BLaER1 treated with 17β-estradiol and CSF1 and Interleukin-3, amounts not matched to agents 10 nM and 100 nM (cell line): ENCODE results near the gene ZCCHC24.

Source experiments
- H3K27ac ChIP-seq, 11 experiments: shearing (Covaris generic); formaldehyde crosslinking; 2 replicates each; pipeline ENCODE4 v1.8.1; 2022
- H3K27me3 ChIP-seq, 11 experiments: shearing (Covaris generic); formaldehyde crosslinking; 2 replicates each; pipeline ENCODE4 v1.8.1; 2022
- H3K36me3 ChIP-seq, 11 experiments: shearing (Covaris generic); formaldehyde crosslinking; 2 replicates each; pipeline ENCODE4 v1.8.1; 2022
- H3K4me1 ChIP-seq, 10 experiments: shearing (Covaris generic); formaldehyde crosslinking; 2 replicates each; pipeline ENCODE4 v1.8.1; 2022
- H3K4me2 ChIP-seq, 11 experiments: shearing (Covaris generic); formaldehyde crosslinking; 2 replicates each; pipeline ENCODE4 v1.8.1; 2022
- H3K4me3 ChIP-seq, 10 experiments: shearing (Covaris generic); formaldehyde crosslinking; 2 replicates each; pipeline ENCODE4 v1.8.1; 2022
- H3K9ac ChIP-seq, 11 experiments: shearing (Covaris generic); formaldehyde crosslinking; 2 replicates each; pipeline ENCODE4 v1.8.1; 2022
- H3K9me3 ChIP-seq, 11 experiments: shearing (Covaris generic); formaldehyde crosslinking; replicated peaks in 1 of 11; 2 replicates each; pipeline ENCODE4 v1.8.1; 2022
- H4K20me1 ChIP-seq, 11 experiments: shearing (Covaris generic); formaldehyde crosslinking; 2 replicates each; pipeline ENCODE4 v1.8.1; 2022
- Cebpa-rat ChIP-seq, 11 experiments: shearing (Covaris generic); IDR thresholded peaks; 2 replicates each; pipeline ENCODE4 v1.8.1; 2022

ZCCHC24 gene

GRCh38 chr10:79475877-79476276, 30.5 kb upstream of the ZCCHC24 start:
- Histone ChIP-seq H3K27me3 (no peaks in the 10 kb centered on the region), H3K9me3 (0 out of 22 replicates have a peak, but pooled peaks cover 0 to 3% (median 0%) of the 10 kb centered on the region in 11 experiments), H4K20me1 (no peaks in the 10 kb centered on the region), H3K4me3 (no peak overlapping the region), H3K4me1 (peaks cover 16 to 39% (median 27%) of the 10 kb centered on the region in 10 experiments), H3K9ac (no peak overlapping the region), H3K4me2 (peak overlapping the region in 1 of 11 experiments; percentile 13; a peak in 2 of 22 replicates), H3K27ac (peak overlapping the region in 2 of 11 experiments; percentile 15 to 17; a peak in 3 of 22 replicates), H3K36me3 (no peaks in the 10 kb centered on the region)
- TF ChIP-seq Cebpa-rat (IDR thresholded peaks at IDR 0.05), result no peak

DNA sequence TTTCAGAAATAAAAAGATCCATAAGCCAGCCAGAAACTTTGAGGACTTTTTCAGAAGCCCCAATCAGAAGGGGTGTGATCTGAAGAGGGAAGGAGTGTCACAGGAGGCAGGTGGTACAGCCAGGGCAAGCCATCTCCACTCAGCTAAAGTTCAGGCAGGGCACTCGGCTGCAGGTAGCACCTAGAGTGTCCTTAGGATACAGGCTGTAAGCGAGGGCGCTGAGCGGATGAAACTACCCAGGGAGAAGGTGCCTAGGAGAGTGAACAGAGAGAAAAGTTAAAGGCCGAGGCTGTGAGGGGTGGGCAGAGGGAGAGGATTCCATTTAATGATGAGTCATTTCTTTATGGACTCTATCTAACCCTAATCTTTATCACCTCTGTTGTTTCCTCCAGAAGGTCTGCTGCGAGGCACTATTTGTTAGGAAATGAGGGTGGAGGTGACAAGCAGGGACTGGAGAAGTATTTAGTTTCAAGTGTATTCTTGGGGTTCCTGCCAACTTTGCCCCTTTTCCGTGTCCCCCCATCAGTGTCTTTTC, 29.8 kb upstream of the ZCCHC24 start:
- Histone ChIP-seq H3K36me3 (no peaks in the 10 kb centered on the region), H3K27me3 (no peaks in the 10 kb centered on the region), H3K27ac (peak overlapping the region in 2 of 11 experiments; percentile 17 to 23; a peak in 4 of 22 replicates), H3K9ac (no peak overlapping the region), H3K9me3 (0 out of 22 replicates have a peak, but pooled peaks cover 0 to 3% (median 0%) of the 10 kb centered on the region in 11 experiments), H3K4me2 (peak overlapping the region in 3 of 11 experiments; percentile 1 to 13 (median 1); a peak in 4 of 22 replicates), H3K4me3 (no peak overlapping the region), H3K4me1 (peaks cover 16 to 39% (median 27%) of the 10 kb centered on the region in 10 experiments), H4K20me1 (no peaks in the 10 kb centered on the region)
- no peak for TF ChIP-seq Cebpa-rat (IDR thresholded peaks at IDR 0.05)

- no peaks in the 10 kb centered on the region for H3K36me3 ChIP-seq
- peak overlapping the region in 4 of 10 experiments; percentile 7 to 34 (median 10); a peak in 3 of 20 replicates for H3K4me3 ChIP-seq
- no peaks in the 10 kb centered on the region for H3K27me3 ChIP-seq
- peak overlapping the region in 9 of 11 experiments; percentile 50 to 89 (median 79); a peak in 18 of 22 replicates for H3K27ac ChIP-seq
- no peaks in the 10 kb centered on the region for H3K9me3 ChIP-seq
- peak overlapping the region in 8 of 11 experiments; percentile 39 to 78 (median 61); a peak in 13 of 22 replicates for H3K9ac ChIP-seq
- H4K20me1 ChIP-seq, result no peaks in the 10 kb centered on the region
- peaks cover 21 to 50% (median 34%) of the 10 kb centered on the region in 10 experiments for H3K4me1 ChIP-seq
- H3K4me2 ChIP-seq, result peak overlapping the region; percentile 35 to 90 (median 80)
- TF ChIP-seq Cebpa-rat (IDR thresholded peaks at IDR 0.05), result peak in 1 of 11 experiments; percentile 5; a peak in 1 of 22 replicates
Observed at GRCh38 chr10:79473496-79474095, 28.2 kb upstream of the ZCCHC24 start.

DNA sequence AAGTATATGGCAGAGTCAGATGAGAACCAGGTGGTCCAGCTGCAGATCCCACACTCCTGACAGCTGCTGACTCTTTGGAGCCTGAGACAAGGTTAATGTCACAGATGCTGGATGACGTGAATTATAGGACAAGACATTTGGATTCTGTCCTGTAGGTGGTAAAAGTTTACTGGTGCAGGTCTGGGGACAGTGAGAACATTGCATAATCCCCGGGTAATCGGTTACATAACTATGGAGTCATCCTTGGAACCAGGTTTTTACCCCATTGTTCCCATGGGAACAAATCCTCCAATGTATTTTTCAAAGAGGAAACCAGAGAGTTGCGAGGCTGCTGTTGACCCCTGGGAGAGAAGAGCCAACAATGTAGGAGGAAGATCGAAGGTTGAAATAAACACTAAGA, 27.5 kb upstream of the ZCCHC24 start:
- H4K20me1 ChIP-seq, result no peaks in the 10 kb centered on the region
- H3K4me2 ChIP-seq, result peak overlapping the region; percentile 35 to 90 (median 80)
- H3K9ac ChIP-seq, result peak overlapping the region in 8 of 11 experiments; percentile 39 to 78 (median 61); a peak in 13 of 22 replicates
- peak in 5 of 11 experiments; percentile 17 to 74 (median 36); a peak in 3 of 22 replicates for TF ChIP-seq Cebpa-rat (IDR thresholded peaks at IDR 0.05)
- peak overlapping the region in 9 of 11 experiments; percentile 50 to 89 (median 79); a peak in 19 of 22 replicates for H3K27ac ChIP-seq
- no peaks in the 10 kb centered on the region for H3K27me3 ChIP-seq
- H3K4me3 ChIP-seq, result peak overlapping the region in 3 of 10 experiments; percentile 8 to 34 (median 13); a peak in 3 of 20 replicates
- H3K4me1 ChIP-seq, result peaks cover 25 to 56% (median 39%) of the 10 kb centered on the region in 10 experiments
- H3K9me3 ChIP-seq, result no peaks in the 10 kb centered on the region
- no peaks in the 10 kb centered on the region for H3K36me3 ChIP-seq

GRCh38 chr10:79472449-79472848, 27.0 kb upstream of the ZCCHC24 start:
- Histone ChIP-seq H3K27me3 (no peaks in the 10 kb centered on the region), H3K9me3 (no peaks in the 10 kb centered on the region), H3K27ac (peak overlapping the region in 8 of 11 experiments; percentile 68 to 89 (median 82); a peak in 16 of 22 replicates), H3K9ac (peak overlapping the region in 4 of 11 experiments; percentile 54 to 78 (median 74); a peak in 3 of 22 replicates), H3K4me3 (no peak overlapping the region), H4K20me1 (no peaks in the 10 kb centered on the region), H3K36me3 (no peaks in the 10 kb centered on the region), H3K4me1 (peaks cover 30 to 61% (median 44%) of the 10 kb centered on the region in 10 experiments), H3K4me2 (peak overlapping the region; percentile 35 to 90 (median 80); a peak in 20 of 22 replicates)
- TF ChIP-seq Cebpa-rat (IDR thresholded peaks at IDR 0.05), result no peak

DNA sequence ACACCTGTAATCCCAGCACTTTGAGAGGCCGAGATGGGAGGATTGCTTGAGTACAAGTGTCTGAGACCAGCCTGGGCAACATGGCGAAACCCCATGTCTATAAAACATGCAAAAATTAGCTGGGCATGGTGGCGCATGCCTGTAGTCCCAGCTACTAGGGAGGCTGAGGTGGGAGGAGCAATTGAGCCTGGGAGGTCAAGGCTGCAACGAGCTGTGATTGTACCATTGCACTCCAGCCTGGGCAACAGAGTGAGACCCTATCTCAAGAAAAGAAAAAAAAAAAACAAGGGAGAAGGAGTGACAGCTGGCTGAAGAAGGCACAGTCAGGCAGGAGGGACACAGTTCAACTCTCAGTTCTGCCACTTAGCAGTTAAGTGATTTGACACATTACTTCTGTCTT, 26.4 kb upstream of the ZCCHC24 start:
- H3K36me3 ChIP-seq, result no peaks in the 10 kb centered on the region
- no peaks in the 10 kb centered on the region for H3K9me3 ChIP-seq
- H3K4me3 ChIP-seq, result no peak overlapping the region
- H3K27me3 ChIP-seq, result no peaks in the 10 kb centered on the region
- no peaks in the 10 kb centered on the region for H4K20me1 ChIP-seq
- H3K27ac ChIP-seq, result peak overlapping the region in 4 of 11 experiments; percentile 75 to 89 (median 86); a peak in 5 of 22 replicates
- peaks cover 34 to 68% (median 50%) of the 10 kb centered on the region in 10 experiments for H3K4me1 ChIP-seq
- TF ChIP-seq Cebpa-rat (IDR thresholded peaks at IDR 0.05), result no peak
- peak overlapping the region in 5 of 11 experiments; percentile 67 to 90 (median 88); a peak in 5 of 22 replicates for H3K4me2 ChIP-seq
- H3K9ac ChIP-seq, result no peak overlapping the region

GRCh38 chr10:79470096-79470495, 24.7 kb upstream of the ZCCHC24 start:
- H3K4me1 ChIP-seq, result peaks cover 38 to 79% (median 57%) of the 10 kb centered on the region in 10 experiments
- H3K27me3 ChIP-seq, result no peaks in the 10 kb centered on the region
- H3K9me3 ChIP-seq, result no peaks in the 10 kb centered on the region
- no peak for TF ChIP-seq Cebpa-rat (IDR thresholded peaks at IDR 0.05)
- H3K27ac ChIP-seq, result 0 out of 22 replicates have a peak overlapping the region, but pooled peaks of 1 of the 11 experiments have one; percentile 26
- no peaks in the 10 kb centered on the region for H4K20me1 ChIP-seq
- H3K36me3 ChIP-seq, result no peaks in the 10 kb centered on the region
- no peak overlapping the region for H3K4me2 ChIP-seq
- no peak overlapping the region for H3K9ac ChIP-seq
- no peak overlapping the region for H3K4me3 ChIP-seq

DNA sequence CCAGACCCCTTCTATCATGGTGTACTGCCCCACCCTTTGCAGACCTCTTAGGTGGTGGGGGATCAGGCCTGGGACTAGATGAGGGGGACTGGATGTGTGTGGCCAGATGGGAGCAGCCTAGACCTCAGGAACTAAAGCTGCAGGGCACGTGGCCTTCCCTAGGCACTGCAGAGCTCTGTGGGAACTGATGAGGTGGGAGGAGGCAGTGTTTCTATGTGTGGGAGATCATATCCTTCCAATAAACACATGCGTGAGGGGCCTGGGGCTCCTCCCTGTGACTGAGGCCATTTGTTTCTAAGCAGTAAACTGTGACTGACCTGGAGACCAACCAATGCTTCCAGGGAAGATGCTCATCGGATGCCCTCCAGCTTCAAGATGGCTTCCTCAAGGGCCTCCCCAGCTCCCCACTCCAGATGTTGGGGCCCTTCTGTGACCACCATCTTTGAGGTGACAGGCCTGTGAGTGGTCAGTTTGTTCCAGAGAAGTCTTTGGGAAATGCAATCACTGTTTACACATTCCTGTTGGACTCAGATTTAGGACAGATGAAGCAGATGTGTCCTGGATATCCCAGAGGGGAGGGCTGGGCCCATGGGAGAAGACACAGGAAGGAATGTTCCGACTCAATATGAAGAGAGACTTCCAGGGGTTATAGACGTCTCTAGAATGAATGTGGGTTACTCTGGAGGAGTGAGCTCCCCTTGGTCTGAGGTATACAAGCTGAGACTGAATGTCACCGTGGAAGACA, 23.6 kb upstream of the ZCCHC24 start:
- Histone ChIP-seq H4K20me1 (no peaks in the 10 kb centered on the region), H3K27me3 (no peaks in the 10 kb centered on the region), H3K4me3 (no peak overlapping the region), H3K27ac (peak overlapping the region in 3 of 11 experiments; percentile 2 to 70 (median 21); a peak in 4 of 22 replicates), H3K9ac (no peak overlapping the region; a peak in 1 of 22 replicates), H3K36me3 (no peaks in the 10 kb centered on the region), H3K4me2 (peak overlapping the region in 6 of 11 experiments; percentile 40 to 92 (median 57); a peak in 8 of 22 replicates), H3K4me1 (peaks cover 47 to 84% (median 64%) of the 10 kb centered on the region in 10 experiments), H3K9me3 (no peaks in the 10 kb centered on the region)
- no peak for TF ChIP-seq Cebpa-rat (IDR thresholded peaks at IDR 0.05)
